GM15510 (cell line): ENCODE measurements around the gene TXNIP.

Source experiments
- POLR2A ChIP-seq: IDR thresholded peaks from 3 replicates; pipeline ENCODE4 v1.6.1; 2011; ENCODE audit warnings: borderline replicate concordance; ENCODE audit not compliant: insufficient read length; ENCODE audit errors: extremely low read depth

The TXNIP gene

DNA sequence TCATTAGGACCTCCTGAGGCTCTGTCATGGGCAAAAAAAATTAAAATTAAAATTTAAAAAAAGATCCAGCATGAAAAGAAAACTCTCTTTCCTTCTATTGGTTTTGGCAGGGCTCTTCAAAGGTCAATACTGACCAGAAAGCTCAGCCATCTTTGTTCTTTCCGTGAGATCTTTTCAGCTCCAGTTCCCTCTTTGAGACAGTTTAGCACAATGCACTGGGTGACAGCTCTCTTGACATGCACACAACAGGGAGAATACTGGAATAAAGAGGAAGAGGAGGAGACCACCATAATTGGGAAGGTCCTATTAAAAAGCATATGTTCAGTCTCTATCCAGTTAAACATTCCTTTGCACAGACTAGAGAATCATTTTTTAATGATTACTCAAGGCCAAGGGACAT is 44.9 kb downstream of the TXNIP start:
- TF ChIP-seq POLR2A, result no peak

DNA sequence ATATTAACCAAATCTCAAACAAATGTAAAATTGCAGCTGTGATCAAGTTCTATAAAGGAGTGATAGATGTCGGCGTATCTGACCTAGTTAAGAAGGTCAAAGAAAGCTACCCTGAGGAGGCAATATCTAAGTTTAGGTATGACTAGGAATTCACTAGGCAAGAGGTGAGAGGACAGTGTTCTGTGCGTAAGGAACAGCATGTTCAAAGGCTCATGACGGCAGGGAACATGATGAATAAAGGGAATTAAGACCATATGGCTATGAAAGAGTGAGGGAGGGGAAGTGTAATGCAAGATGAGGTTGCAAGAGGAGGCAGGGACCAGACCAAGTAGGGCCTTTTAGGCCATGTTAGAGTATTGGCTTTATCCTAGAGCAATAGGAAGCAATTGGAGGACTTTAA is 47.2 kb downstream of the TXNIP start:
- TF ChIP-seq POLR2A, result no peak

DNA sequence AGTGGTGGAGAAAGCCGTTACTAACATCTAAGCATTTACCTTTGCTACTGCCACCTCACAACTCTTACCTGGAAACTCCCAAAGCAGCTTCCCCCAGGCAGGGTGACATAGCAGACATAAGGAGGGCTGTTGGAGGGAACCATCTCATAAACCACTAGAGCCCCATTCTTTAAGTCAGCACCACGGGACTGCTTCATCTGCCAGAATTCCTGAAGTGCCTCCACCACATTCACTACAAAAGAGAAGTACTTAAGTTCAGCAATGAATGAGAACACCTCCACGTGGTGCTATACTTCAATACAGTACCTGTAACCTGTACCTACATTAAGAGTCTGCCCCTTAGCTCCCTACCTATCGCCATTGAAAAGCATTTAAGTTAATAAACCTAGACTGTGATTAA is 48.8 kb downstream of the TXNIP start:
- no peak for TF ChIP-seq POLR2A

DNA sequence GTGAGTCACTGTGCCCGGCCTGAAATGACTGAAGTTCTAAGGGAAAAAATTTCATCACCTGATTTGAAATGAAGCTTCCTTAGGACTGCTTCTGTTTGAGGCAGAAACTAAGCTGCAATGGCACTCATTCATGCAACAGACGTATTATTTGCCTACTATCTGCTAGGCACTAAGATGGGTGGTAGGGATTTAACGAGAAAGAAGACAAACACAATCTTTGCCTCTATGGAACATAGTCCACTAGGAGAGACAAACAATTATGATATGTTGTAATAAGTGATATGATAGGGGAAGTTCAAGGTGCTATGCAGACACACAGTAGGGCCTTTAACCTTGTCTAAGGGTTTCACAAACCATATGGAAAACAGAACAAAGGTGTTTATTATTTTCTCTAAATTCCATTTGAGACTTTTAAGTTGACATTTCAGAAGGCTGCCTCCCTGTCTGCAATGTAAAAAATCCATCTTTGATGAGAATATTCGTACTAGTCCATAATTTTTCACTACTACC is 49.8 kb downstream of the TXNIP start:
- no peak for TF ChIP-seq POLR2A

DNA sequence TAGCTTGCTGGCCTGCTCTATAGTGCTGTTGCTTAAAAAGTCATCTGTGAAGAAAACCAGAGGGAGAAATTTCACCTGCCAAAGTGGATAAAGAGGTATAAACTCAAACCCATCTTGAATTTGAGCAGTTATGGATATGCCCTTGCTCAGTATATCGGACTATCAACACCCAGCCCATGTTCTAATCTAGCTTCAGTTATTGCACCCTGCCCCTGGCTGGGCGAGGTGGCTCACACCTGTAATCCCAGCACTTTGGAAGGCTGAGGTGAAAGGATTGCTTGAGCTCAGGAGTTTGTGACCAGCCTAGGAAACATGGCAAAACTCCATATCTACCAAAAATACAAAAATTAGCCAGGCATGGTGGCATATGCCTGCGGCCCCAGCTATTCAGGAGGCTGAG is 51.8 kb downstream of the TXNIP start:
- TF ChIP-seq POLR2A, result no peak

DNA sequence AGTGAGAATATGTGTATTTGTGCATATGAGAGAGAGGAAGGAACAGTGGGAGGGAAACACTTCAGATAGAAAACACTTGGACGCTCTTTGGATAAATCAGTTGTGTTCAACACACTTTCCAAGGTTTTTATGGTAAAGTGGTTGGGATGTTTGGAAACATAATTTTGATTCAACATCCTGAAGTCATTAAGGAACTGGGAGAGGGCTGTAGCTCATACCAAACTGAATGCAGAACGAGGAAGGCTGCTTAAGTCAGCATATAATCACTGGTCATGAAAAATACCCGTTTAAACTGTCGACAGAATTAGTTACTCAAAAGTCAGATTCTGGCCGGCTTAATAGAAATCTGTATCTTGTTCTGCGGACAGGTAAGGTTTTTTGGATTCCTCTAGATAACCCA is 53.5 kb downstream of the TXNIP start:
- TF ChIP-seq POLR2A, result no peak
